Loucy (cell line): ENCODE data around the gene KCNA3.

Experiments used
- CTCF ChIP-seq: fragments of 200-600 bp; sonication (generic); conservative IDR thresholded peaks from 2 replicates; pipeline ENCODE4 v1.5.1; 2014; ENCODE audit warnings: mild to moderate bottlenecking, antibody characterized with exemption, low read length
- EZH2phosphoT487 ChIP-seq: fragments of 200-600 bp; IDR thresholded peaks from 2 replicates; pipeline ENCODE4 v1.6.1; 2018; ENCODE audit warnings: antibody characterized with exemption, mild to moderate bottlenecking, moderate library complexity, borderline replicate concordance

DNA sequence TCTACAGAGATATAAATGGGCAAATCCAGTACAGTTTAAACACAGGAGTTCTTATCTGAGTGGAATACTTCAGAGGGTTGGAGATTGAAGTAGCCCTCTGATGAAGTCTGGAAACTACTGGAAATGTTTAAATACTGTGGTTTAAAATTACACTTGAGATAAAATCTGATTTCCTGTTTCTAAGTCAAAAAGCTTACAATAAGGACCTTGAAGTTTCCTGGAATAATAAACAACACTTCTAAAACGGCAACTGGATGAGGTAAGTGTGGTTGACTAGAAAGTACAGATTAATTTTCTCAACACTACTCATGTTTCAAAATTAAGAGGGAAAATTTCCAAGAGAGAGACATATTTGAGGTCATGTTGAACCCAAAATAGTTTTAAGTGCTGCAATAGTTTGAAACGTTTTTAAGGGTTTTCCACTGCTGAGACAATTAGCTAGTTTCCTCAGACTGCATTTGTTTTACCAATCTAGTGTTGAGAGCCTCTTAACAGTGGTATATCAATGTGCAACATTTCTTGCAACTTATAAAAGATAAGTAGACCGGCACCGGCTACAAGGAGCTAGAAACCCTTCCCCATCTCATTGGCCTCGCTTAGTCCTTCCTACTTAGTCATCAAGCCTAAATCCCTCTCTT is 27.4 kb downstream of the KCNA3 start:
- no peak for TF ChIP-seq CTCF
- TF ChIP-seq EZH2phosphoT487: no peak
